GM20000 (cell line): ENCODE measurements around the gene CHORDC1.
"Not testable (repeated sequence)": the region's sequence is repeated elsewhere in the genome, so short reads cannot be mapped to it uniquely, and the experiment has no call there.

ENCODE experiments used
- DNase-seq: peaks from one replicate; pipeline ENCODE4 v3.0.0; 2012; ENCODE audit warnings: low spot score
- TF ChIP-seq, protein P1 (sequence below): IDR thresholded peaks from 2 replicates; pipeline ENCODE4 v1.5.1; 2012; ENCODE audit warnings: mild to moderate bottlenecking, control low read depth; ENCODE audit errors: extremely low read depth, missing control alignments

The CHORDC1 gene

DNA sequence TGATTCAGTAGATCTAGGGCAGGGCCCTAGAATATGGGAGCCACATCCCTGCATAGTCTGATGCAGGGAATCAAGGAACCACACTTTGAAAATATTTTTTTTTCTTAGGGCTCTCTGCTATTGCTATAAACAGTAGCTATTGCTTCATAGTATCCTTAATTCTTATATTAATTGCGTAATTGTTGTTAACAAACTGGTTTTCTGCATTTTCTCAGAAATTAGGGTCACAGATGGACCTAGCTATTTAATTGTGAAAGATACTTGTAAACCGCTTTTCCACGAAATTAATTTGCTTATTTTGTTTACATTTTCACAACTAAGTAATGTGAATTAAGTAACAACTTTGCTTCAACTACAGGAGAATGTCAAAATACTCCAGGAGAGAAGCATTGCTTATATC lies 54.3 kb downstream of the CHORDC1 start:
- no peak for DNase-seq
- TF ChIP-seq, protein P1, sequence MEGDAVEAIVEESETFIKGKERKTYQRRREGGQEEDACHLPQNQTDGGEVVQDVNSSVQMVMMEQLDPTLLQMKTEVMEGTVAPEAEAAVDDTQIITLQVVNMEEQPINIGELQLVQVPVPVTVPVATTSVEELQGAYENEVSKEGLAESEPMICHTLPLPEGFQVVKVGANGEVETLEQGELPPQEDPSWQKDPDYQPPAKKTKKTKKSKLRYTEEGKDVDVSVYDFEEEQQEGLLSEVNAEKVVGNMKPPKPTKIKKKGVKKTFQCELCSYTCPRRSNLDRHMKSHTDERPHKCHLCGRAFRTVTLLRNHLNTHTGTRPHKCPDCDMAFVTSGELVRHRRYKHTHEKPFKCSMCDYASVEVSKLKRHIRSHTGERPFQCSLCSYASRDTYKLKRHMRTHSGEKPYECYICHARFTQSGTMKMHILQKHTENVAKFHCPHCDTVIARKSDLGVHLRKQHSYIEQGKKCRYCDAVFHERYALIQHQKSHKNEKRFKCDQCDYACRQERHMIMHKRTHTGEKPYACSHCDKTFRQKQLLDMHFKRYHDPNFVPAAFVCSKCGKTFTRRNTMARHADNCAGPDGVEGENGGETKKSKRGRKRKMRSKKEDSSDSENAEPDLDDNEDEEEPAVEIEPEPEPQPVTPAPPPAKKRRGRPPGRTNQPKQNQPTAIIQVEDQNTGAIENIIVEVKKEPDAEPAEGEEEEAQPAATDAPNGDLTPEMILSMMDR = no peak

DNA sequence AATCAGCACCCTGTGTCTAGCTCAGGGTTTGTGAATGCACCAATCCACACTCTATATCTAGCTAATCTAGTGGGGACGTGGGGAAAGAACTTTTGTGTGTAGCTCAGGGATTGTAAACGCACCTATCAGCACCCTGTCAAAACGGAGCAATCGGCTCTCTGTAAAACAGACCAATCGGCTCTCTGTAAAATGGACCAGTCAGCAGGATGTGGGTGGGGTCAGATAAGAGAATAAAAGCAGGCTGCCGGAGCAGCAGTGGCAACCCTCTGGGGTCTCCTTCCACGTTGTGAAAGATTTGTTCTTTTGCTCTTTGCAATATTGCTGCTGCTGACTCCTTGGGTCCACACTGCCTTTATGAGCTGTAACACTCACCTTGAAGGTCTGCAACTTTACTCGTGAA lies 55.1 kb downstream of the CHORDC1 start:
- not testable (repeated sequence) for DNase-seq

DNA sequence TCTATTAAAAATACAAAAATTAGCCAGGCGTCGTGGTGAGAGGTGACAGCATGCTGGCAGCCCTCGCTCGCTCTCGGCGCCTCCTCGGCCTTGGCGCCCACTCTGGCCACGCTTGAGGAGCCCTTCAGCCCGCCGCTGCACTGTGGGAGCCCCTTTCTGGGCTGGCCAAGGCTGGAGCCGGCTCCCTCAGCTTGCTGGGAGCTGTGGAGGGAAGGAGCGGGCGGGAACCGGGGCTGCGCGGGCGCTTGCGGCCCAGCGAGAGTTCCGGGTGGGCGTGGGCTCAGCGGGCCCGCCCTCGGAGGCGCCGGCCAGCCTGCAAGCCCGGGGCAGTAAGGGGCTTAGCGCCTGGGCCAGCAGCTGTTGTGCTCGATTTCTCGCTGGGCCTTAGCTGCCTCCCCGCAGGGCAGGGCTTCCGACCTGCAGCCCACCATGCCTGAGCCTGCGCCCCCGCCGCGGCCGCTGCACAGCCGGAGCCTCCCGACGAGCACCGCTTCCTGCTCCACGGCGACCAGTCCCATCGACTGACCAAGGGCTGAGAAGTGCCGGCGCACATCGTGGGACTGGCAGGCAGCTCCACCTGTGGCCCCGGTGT lies 55.8 kb downstream of the CHORDC1 start:
- not testable (repeated sequence) for DNase-seq
